ENCODE data around the gene NRK. TPM values are rescaled to one million over a fixed set of nuclear protein-coding genes. Genes with fewer than 3 reads are reported as not detected.

The NRK gene
- total RNA-seq, 3 donors from 2014 or later = 0.16 to 2.6 (median 0.66) TPM

- Histone ChIP-seq H3K36me3 (no peaks in the 10 kb centered on the region), H3K4me1 (no peaks in the 10 kb centered on the region), H3K9me3 (no peaks in the 10 kb centered on the region), H3K27ac (no peak overlapping the region), H3K27me3 (peaks cover 0 to 24% of the 10 kb centered on the region in 2 donors), H3K4me3 (no peak overlapping the region)
- no peak for TF ChIP-seq POLR2A (IDR thresholded peaks at IDR 0.05)
- TF ChIP-seq CTCF (IDR thresholded peaks at IDR 0.05) = no peak
- no peak for TF ChIP-seq POLR2AphosphoS5 (IDR thresholded peaks at IDR 0.05)
- intact Hi-C loops (cut with DNase I; ENCODE audit: low total_unique reads) = no loop called here
- DNase-seq (ENCODE audit: low spot score in 2 of 2) = no peak
Measured at GRCh38 chrX:105880491-105880890, 58.2 kb downstream of the NRK start.

DNA sequence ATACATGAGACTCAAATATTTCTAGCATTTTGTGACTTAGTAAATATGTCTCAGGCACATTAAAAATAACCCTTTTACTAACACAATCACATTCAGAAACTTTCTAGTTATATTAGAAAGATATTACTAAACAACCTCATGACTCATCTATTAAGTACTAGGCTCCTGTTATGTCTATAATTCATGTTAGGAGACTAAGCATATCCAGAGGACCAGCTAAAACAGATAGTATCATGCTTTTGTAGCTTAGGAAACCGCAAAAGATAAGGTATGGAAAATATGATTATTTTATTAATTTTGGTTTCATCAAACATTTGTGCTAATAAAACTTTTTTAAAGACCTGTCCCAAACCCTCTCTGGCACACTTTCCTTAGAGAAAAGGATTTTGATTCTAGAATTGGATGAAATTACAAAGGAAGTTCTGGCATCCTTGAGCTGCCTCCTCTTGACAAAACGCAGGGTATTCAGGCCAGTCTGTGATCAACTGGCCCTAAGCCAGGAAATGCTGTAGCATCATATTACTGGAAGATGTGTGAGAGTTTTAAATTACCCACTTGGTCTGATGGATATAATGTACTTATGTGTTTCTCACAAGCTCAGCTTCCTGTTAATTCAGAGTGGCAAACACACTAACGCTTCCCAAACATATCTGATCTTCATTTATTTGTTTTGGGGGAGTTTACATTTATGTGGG, 60.4 kb downstream of the NRK start:
- no peak for DNase-seq (ENCODE audit: low spot score in 2 of 2)
- no peak overlapping the region for H3K27ac ChIP-seq
- no peak overlapping the region for H3K4me3 ChIP-seq
- intact Hi-C loops (cut with DNase I; ENCODE audit: low total_unique reads) = no loop called here
- H3K9me3 ChIP-seq = no peaks in the 10 kb centered on the region
- no peaks in the 10 kb centered on the region for H3K4me1 ChIP-seq
- TF ChIP-seq POLR2AphosphoS5 (IDR thresholded peaks at IDR 0.05) (no peak), POLR2A (IDR thresholded peaks at IDR 0.05) (no peak), CTCF (IDR thresholded peaks at IDR 0.05) (no peak)
- no peaks in the 10 kb centered on the region for H3K36me3 ChIP-seq
- peaks cover 0 to 24% of the 10 kb centered on the region in 2 donors for H3K27me3 ChIP-seq

DNA sequence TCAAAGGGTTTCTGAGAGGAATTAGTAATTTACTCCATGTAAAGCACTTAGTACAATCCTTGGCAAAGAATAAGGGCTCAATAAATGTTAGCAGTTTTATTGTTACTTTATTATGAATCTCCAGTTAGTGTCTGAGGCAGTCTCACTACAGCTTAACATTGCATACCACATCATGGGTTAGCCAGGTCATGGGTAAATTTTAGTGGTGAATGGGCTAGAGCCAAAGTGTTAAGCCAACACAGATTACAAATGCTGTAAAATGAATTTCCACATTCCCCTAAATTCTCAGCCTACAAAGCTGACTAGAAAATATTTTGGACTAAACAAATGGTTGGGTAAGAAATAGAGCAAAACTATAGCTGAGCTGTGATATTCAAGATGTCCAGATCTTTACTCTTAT, 72.4 kb downstream of the NRK start:
- DNase-seq (ENCODE audit: low spot score in 2 of 2) = no peak
- TF ChIP-seq POLR2A (IDR thresholded peaks at IDR 0.05) = no peak
- TF ChIP-seq POLR2AphosphoS5 (IDR thresholded peaks at IDR 0.05) = no peak
- no peak for TF ChIP-seq CTCF (IDR thresholded peaks at IDR 0.05)
- Histone ChIP-seq H3K27me3 (peaks cover 0 to 11% of the 10 kb centered on the region in 2 donors), H3K36me3 (no peaks in the 10 kb centered on the region), H3K4me3 (no peak overlapping the region), H3K4me1 (no peaks in the 10 kb centered on the region), H3K9me3 (no peaks in the 10 kb centered on the region), H3K27ac (no peak overlapping the region)
- intact Hi-C loops (cut with DNase I; ENCODE audit: low total_unique reads) = loop anchor here (5.0 kb wide), 1 partner anchor 183 kb away; no protein-coding TSS in a partner anchor

DNA sequence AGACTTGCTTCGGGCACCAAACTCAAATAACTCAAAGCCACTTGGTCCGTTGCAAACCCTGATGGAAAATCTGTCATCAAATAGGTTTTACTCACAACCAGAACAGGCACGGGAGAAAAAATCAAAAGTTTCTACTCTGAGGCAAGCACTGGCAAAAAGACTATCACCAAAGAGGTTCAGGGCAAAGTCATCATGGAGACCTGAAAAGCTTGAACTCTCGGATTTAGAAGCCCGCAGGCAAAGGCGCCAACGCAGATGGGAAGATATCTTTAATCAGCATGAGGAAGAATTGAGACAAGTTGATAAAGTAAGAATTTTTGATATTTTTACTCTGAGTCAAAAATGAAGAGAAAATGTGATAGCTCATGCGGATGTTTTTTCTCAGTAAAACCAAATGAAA, 87.2 kb downstream of the NRK start:
- intact Hi-C loops (cut with DNase I; ENCODE audit: low total_unique reads) = no loop called here
- no peak for DNase-seq (ENCODE audit: low spot score in 2 of 2)
- H3K27ac ChIP-seq = no peak overlapping the region
- H3K4me3 ChIP-seq = no peak overlapping the region
- no peaks in the 10 kb centered on the region for H3K36me3 ChIP-seq
- TF ChIP-seq POLR2AphosphoS5 (IDR thresholded peaks at IDR 0.05) (no peak), POLR2A (IDR thresholded peaks at IDR 0.05) (no peak), CTCF (IDR thresholded peaks at IDR 0.05) (no peak)
- peaks cover 0 to 30% of the 10 kb centered on the region in 2 donors for H3K27me3 ChIP-seq
- no peaks in the 10 kb centered on the region for H3K4me1 ChIP-seq
- H3K9me3 ChIP-seq = no peaks in the 10 kb centered on the region

- Histone ChIP-seq H3K4me1 (no peaks in the 10 kb centered on the region), H3K27me3 (peaks cover 0 to 37% of the 10 kb centered on the region in 2 donors), H3K4me3 (no peak overlapping the region), H3K36me3 (no peaks in the 10 kb centered on the region), H3K27ac (no peak overlapping the region), H3K9me3 (no peaks in the 10 kb centered on the region)
- TF ChIP-seq POLR2A (IDR thresholded peaks at IDR 0.05) (no peak), POLR2AphosphoS5 (IDR thresholded peaks at IDR 0.05) (no peak), CTCF (IDR thresholded peaks at IDR 0.05) (no peak)
- intact Hi-C loops (cut with DNase I; ENCODE audit: low total_unique reads) = no loop called here
- no peak for DNase-seq (ENCODE audit: low spot score in 2 of 2)
Measured at GRCh38 chrX:105910563-105911105, 88.3 kb downstream of the NRK start.

All from breast epithelium (tissue), 4 donors.